NCI-H510A (cell line): ENCODE results near the gene DIDO1.
A peak's percentile ranks its signal among the peaks of the same experiment; 100 is the strongest.
"Not testable (repeated sequence)": the region's sequence is repeated elsewhere in the genome, so short reads cannot be mapped to it uniquely, and the experiment has no call there.

Experiments
- DNase-seq: peaks from one replicate; lab custom pipeline; 2025; lab: John Stamatoyannopoulos, UW

The DIDO1 gene

GRCh38 chr20:62929051-62929538 lies 2.8 kb upstream of the DIDO1 start:
- DNase-seq = no peak

DNA sequence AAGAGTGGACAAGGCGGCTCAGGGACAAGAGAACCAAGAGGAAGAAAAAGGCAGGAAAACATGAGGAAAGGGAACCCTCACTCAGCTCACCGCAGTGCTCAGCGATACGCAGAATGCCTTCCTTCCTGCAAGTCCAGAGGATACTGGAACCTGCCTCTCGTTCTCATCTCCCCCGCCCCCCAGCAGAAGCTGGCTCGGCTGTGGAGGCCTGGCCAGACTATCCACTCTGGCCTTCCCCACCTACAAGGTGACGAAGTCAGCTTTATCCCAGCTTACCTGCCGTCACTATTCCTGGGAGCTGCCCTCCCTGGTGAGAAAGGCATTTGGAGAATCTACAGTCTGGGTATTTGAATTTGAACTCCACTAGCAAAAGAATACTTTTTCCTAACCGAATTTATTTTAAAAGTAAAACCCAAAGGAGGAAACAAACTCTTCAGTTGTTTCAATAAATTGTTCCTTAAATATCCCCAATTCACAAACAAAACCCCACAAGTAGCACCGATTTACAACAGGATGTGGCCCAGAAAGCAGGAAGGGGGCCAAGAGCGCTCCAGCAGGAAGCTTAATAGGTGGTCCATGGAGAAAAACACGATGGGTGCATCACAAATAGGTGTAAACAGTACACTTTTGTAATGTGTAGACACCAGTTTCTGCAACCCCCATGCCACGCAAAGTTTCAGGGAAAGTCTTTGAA lies 2.1 kb upstream of the DIDO1 start:
- DNase-seq = no peak

GRCh38 chr20:62927128-62927705 lies 912 bp upstream of the DIDO1 start:
- no peak for DNase-seq

GRCh38 chr20:62925420-62926228 lies 681 bp downstream of the DIDO1 start:
- no peak for DNase-seq

GRCh38 chr20:62925076-62925419 lies 1.3 kb downstream of the DIDO1 start:
- DNase-seq = no peak

GRCh38 chr20:62924442-62925075 lies 1.7 kb downstream of the DIDO1 start:
- no peak for DNase-seq

GRCh38 chr20:62923669-62924441 lies 2.5 kb downstream of the DIDO1 start:
- no peak for DNase-seq

GRCh38 chr20:62923059-62923668 lies 3.1 kb downstream of the DIDO1 start:
- DNase-seq = not testable (repeated sequence)

DNA sequence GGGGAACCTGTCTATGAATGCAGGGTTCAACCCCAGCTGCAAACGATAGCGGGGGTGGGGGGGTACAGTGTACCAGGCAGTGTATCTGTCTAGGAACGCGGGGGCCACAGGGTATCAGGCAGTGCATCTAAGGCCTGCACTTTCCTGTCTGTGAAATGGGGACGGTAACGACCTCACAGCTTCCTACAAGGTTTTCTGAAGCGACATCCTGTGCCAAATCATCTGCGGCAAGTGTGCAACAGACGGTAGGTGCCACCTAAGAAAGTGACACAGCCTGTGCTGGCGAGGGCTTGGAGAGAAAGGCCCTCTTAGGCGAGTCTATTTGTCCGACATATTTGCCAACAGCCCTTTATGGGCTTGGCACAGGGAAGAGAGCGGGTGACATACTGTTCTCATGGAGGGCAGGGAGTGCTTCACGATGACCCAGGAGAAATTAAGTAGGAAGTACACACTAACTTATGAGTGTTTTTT lies 3.8 kb downstream of the DIDO1 start:
- no peak for DNase-seq

- peak; percentile 27 for DNase-seq
These were observed 5.1 kb downstream of the DIDO1 start for GRCh38 chr20:62921119-62921687.

DNA sequence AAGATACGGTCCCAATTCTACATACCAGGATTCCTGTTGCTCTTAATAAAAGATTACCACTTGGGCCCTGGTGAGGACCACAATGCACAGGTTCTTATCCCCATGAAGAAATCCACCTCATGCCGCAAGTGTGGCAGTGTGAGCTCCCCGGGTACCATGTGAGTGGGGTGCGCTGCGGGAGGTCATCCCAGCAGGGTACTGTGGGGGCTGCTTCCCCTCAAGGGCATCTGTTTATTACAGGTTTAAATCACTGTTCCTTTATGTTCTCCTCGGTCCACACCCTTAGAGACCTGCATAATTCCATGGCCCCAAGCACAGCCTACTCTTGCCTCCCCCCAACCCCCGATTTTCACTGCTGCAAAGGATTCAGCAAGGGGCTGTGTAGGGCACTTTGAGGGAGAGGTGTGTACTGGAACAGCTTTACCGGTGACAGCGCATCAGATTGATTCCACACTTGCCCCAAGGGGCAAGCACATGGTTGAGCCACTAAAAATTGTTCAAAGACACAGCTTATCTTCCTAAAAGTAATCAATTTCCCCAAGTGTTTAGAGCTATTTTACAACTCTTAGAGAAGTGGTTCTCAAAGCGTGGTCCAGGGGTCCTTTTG lies 6.2 kb downstream of the DIDO1 start:
- DNase-seq = no peak

GRCh38 chr20:62918831-62919230 lies 7.5 kb downstream of the DIDO1 start:
- DNase-seq = no peak

DNA sequence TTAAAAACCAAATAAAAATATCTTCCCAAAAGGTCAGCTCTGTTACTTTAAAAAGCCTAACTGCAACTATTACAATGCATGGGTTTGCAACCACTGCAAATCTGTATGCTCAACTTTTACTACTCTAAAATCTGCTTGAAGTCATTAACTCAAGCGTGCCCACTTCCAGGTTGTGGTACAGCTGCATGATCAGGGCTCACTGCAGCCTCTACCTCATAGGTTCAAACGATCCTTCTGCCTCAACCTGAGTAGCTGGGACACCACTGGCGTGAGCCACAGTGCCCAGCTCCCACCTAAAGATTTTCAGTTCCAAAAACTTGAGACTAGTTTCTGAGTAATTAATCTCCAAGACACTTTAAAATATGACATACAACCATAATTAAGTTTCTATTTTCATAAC lies 8.2 kb downstream of the DIDO1 start:
- DNase-seq = no peak

DNA sequence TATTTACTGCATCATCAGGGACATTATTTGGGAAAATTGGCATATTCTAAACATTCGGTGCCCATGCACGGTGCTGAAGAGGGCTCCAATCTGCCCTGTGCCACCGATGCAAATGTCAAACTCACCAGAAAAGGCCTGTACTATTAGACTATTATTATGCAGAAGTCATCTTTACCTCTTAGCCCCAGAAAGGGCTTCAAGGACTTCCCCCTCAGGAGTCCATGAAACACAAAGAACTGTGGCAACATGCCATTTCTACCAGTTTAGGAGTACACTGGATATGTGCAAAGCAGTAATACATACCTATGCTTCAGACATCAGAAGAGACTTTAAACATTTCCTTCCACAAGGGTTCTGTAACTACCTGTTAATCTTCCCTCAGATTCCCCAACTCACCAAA lies 8.6 kb downstream of the DIDO1 start:
- DNase-seq = no peak

- no peak for DNase-seq
These were observed 9.4 kb downstream of the DIDO1 start for GRCh38 chr20:62916703-62917476.

DNA sequence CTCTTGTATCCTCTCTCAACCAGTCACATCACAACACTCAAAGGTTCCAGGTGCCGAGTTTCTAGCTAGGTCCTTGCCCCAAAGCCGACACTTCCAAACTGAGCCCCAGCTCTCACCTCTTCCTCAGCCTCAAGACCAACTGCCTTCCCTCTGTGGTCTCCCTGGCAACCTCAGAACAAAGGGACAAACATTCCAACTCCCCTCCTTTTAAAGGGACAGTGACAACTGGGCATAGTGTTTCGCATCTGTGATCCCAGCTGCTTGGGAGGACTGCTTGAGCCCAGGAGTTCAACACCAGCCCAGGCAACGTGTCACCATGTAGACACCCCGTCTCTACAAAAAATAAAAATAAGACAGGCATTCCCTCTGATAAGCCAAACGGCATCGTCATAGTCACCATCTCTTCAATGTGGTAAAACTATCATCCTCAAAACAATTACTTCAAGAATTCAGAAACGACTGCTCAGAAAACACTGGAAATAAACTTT lies 11.3 kb downstream of the DIDO1 start:
- peak; percentile 62 for DNase-seq

DNA sequence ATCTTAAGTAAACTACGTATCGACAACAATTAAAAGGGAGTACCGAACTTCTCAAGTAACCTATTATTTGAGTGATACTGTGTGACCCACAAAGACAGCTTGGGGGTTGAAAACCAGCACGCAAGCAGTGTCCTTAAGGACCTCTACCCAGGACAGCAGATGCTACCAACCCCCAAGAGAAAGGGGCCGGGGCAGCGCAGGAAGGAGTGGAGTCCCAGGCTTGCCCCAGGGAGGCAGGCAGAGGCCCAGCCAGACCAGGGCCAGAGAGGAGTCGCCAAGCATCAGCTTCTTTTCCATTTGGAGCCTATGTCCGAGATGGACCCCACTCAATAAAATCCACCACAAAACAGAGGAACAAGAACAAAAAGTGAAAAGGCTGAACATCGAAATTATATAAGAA lies 11.9 kb downstream of the DIDO1 start:
- no peak for DNase-seq

DNA sequence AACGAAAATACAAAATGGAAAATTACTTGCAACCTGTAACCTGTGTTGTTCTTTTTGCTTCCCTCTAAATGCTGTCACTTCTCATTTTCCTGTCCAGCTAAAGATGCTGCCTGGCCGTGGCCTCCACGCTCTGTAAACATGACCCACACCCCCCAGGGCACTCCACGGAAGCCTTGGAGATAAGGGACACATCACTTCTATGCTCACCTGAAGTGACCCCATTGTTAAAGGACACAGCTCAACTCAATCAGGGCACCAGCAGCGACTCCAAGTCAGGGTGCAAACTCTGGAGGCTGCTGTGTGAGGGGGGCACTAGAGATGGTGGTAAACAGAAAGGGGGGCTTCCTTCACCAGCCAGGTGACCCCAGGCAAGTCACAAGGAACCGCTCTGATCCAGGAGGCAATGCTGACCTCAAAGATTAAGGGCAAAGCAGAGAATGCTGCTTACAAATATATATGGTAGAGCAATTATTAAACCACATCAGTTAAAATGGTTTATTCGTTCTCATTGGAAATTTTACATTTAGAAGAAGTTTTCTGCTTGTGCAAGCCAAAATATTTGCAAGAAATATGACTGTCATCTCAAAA lies 13.2 kb downstream of the DIDO1 start:
- no peak for DNase-seq

GRCh38 chr20:62911701-62912280 lies 14.5 kb downstream of the DIDO1 start:
- DNase-seq = no peak
